ENCODE measurements around the gene MIS18BP1. TPM values are rescaled to one million over a fixed set of nuclear protein-coding genes. Genes with fewer than 3 reads are reported as not detected.
"Not testable (repeated sequence)": the region's sequence is repeated elsewhere in the genome, so short reads cannot be mapped to it uniquely, and the experiment has no call there.

MIS18BP1 gene
- total RNA-seq, 1 donor from 2014 or later, result 18.2 TPM

DNA sequence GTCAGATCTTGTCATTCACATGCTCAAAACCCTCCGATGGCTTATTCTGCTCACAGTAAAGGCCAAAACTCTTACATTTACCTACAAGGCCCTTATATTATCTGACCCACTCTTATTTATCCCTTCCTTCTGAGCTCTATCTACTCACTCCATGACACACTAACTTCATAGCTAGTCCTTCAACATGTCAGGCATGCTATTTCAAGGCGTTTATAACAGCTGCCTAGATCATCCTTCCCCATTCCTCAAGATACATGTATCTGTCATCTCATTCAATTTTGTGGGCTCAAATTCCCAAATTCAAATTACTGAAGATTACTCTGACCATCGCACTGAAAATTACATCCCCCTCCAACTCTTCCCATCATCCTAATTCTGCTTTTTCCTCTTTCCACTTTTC lies 6.9 kb downstream of the MIS18BP1 start:
- DNase-seq (ENCODE audit: low spot score), result no peak

DNA sequence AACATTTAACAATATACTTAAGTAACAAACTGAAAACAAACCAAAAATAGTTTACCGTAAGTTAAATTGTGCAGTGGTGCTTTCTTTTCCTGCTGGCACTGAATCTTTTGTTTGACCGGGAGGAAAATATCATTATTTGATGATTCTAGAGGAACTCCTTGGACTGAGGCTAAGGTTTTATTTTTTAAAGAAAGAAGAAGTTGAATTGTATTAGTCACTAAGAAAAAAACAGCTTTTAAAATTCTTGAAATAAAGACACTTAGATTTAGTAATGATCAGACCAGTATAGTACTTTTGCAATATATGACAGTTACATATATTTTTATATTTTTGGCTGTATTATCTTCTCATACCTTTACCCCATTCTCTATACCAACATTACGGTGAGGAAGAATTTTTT lies 10.3 kb downstream of the MIS18BP1 start:
- no peak for DNase-seq (ENCODE audit: low spot score)

DNA sequence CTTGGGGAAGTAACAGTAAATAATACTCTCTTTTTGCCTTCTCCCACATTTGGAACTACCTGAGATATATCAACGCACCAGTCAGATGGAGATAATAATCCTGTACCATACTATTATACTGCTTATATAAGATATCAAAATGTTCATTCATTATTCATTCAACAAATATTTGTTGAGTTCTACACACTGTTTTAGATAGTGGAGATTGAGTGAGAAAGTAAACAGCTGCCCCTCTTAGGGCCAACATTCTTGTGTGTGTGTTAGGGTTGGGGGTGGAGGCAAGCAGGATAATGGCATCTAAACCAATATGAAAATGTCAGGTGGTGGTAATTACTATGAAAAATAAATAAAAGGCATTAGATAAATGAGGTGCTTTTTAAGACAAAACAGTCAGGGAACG lies 14.0 kb downstream of the MIS18BP1 start:
- no peak for DNase-seq (ENCODE audit: low spot score)

DNA sequence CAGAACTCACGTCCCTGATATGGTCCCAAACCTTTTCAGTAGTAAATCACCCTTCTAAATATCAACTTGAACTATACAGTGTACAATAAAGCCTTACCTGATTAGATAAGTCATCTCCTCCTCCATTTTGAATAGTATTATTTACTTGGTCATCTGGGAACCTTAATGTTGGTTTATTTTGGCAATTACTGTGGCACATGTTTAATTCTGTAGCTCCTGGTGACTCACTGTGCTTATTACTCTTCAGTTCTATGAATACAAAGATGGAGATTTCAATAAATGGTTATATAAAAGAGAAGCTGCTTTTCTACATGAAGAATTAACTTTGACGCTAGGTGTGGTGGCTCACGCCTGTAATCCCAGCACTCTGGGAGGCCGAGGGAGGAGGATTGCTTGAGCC lies 25.4 kb downstream of the MIS18BP1 start:
- DNase-seq (ENCODE audit: low spot score), result no peak

DNA sequence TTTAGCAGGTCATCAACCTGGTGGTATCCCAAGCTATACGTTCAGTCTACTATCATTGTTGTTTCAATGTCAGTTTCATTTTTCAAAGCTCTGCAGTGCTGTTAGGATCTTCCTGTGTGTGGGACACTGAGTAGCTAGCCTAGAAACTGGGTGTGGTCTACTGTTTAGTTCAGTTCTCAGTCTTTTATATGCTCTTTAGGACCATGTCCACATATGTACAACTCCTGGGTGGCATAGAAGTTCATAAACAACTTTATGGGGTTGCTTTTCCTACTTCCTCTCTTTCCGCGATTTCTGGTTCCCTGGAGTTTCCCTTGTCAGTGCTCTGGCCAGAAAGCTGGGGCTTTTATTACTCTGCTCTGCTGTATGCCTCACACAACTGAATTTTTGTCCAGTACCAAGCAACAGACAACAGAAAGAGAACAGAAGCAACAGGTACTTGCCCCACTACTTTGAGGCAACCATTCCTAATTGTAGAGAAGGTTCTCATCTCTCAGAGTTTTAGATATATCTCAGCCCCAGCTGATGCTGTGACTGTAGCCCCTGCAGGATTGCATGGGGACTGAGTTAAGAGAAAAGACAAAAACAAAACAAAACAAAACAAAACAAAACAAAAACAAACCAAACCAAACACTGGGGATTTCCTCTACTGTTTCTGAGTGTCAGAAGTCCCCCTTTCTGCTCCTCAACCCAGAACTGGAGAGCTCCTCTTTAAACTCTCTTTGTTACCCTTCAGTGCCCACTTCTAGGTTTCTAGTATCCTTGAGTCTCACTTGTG lies 30.3 kb downstream of the MIS18BP1 start:
- DNase-seq (ENCODE audit: low spot score), result no peak

DNA sequence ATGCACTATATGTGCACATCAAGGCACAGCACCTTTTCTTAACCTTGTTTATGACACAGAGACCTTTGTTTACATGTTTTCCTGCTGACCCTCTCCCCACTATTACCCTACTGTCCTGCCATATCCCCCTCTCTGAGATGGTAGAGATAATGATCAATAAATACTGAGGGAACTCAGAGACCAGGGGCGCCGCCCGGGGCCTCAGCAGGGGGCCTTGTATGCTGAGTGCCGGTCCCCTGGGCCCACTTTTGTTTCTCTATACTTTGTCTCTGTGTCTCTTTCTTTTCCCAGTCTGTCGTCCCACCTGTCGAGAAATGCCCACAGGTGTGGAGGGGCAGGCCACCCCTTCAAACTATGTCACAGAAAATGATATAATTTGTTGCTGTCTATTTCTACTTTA lies 38.7 kb downstream of the MIS18BP1 start:
- not testable (repeated sequence) for DNase-seq (ENCODE audit: low spot score)

DNA sequence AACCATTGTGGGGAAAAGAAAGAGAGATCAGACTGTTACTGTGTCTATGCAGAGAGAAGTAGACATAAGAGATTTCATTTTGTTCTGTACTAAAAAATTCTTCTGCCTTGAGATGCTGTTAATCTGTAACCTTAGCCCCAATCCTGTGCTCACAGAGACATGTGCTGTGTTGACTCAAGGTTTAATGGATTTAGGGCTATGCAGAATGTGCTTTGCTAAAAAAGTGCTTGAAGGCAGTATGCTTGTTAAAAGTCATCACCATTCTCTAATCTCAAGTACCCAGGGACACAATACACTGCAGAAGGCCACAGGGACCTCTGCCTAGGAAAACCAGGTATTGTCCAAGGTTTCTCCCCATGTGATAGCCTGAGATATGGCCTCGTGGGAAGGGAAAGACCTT lies 39.3 kb downstream of the MIS18BP1 start:
- not testable (repeated sequence) for DNase-seq (ENCODE audit: low spot score)

DNA sequence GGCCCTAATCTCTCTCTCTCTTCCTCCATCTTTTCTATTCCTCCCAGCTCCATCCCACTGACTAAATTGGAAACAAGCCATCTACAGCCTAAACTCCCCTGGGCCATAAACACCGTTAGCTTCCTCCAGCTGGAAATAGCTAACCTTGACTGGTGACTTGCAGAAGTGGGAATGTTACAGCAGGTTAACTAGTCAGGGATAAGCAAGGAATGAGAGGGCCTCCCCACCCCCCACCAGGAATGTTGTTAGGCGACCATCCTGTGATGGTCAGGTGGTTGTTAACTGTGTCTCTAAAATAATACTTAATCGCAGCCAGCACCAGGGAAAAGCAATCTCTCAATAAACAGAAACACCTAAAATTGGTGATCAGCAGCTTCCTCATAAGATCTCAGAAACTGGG lies 40.8 kb downstream of the MIS18BP1 start:
- DNase-seq (ENCODE audit: low spot score), result no peak

DNA sequence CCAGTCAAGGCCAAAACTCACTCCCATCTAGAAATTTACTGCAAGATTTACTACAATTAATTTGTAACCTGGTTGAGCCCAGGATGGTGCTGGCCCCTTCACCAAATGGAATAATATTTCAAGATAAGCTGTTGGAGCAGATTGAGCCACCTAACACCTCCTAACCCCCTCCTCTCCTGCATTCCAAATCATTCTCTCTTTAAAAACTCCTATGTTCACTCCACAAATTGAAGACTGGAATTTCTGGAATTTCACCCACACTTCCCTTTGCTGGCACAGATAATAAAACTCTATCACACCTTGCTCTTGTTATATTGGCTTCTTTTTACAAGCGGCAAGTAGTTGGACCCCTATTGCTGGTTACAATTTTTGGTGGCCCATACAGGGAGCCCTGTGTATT lies 41.7 kb downstream of the MIS18BP1 start:
- no peak for DNase-seq (ENCODE audit: low spot score)

DNA sequence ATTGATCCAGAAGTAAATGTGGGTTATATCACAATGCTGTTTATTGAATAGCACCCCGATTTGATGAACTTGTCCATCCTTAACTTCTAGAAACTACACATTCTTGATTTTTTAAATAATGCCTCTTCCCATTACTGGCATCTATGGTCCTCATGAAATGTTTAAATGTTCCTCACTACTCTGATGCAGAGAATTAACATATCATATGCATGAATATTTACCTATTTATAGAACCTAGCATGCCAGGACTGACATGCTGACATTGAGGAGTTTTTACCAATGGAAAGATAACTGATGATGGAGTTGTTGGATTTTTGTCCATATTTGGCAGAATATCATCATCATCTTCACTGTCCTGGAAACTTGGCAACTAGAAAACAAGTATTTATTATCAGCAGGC lies 42.8 kb downstream of the MIS18BP1 start:
- DNase-seq (ENCODE audit: low spot score), result no peak

DNA sequence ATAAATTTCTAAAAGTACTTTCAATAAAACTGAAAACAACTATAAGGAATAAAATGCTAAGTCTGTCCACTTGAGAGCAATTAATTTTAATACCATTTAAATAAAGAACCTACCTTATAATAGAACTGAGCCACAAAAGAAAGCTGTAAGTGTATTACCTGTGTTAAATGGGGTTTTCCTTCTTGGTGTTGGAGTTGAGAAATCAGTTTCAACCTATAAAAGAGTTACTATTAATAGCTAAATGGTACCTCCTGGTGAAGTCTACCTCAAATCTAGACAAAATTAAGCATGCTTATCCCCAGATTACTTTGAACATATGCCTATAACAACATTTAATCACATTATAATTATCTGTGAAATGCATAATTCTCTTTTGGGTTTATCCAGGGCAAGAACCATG lies 48.8 kb downstream of the MIS18BP1 start:
- no peak for DNase-seq (ENCODE audit: low spot score)

DNA sequence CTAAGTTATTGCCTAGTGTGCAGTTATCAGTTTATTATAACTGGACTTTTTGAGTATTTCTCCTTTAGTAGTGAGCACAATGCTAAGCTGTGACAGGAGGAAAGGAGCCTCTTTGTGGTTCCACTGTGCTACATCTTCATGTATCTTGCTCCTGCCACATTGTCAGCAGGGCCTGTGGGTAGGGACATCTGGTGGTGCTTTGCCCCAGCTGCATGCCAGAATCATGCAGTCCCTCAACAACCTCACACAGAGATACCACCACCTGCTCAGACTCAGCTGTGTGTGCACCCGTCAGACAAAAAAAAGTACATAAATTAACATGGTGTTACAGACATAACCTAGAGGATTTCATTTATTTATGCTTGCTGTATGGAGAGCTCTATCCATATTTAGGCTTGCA lies 51.1 kb downstream of the MIS18BP1 start:
- DNase-seq (ENCODE audit: low spot score), result no peak

DNA sequence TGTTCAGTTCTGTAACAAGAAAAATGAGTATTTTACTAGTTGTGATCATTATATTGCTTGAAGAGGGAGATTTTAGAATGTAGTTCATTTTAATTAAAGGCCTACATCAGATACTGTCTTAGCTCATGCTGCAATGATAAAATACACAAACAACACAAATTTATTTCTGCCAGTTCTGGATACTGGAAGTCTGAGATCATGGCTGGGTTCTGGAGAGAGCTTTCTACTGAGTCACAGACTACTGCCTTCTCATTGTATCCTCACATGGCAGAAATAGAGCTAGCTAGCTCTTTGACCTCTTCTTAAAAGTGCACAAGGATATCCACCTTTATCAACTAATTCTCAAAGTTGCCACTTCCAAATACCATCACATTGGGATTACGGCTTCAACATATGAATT lies 53.8 kb downstream of the MIS18BP1 start:
- DNase-seq (ENCODE audit: low spot score), result no peak

DNA sequence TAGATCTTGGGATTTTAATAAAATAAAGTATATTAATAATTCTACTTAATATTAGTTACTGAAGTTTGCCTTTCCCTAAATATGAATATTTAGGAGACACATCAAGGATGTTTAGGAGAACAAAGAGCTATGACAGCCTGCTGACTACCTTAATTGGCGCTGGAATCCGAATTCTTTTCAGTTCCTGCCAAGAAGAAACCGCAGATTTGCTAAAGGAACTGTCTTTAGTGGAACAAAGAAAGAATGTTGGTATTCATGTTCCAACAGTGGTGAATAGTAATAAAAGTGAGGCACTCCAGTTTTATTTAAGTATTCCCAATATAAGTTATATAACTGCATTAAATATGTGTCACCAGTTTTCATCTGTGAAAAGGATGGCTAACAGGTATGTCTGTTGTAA lies 54.5 kb downstream of the MIS18BP1 start:
- no peak for DNase-seq (ENCODE audit: low spot score)

DNA sequence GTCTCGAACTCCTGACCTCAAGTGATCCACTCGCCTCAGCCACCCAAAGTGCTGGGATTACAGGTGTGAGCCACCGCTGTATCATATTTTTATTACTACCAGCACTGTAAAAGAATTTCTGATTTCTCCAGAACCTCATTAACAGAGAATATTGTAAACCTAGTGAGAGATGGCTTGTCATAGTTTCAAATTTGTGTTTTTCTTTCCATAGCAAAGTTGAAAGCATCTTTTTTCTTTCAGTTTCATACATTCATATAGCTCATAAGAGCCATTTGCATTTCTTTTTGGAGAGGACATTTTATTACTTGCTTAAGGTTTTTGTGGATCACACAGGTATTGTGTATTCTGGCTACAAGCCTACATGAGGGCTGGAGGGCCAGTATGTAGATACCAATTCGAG lies 58.0 kb downstream of the MIS18BP1 start:
- DNase-seq (ENCODE audit: low spot score), result no peak

DNA sequence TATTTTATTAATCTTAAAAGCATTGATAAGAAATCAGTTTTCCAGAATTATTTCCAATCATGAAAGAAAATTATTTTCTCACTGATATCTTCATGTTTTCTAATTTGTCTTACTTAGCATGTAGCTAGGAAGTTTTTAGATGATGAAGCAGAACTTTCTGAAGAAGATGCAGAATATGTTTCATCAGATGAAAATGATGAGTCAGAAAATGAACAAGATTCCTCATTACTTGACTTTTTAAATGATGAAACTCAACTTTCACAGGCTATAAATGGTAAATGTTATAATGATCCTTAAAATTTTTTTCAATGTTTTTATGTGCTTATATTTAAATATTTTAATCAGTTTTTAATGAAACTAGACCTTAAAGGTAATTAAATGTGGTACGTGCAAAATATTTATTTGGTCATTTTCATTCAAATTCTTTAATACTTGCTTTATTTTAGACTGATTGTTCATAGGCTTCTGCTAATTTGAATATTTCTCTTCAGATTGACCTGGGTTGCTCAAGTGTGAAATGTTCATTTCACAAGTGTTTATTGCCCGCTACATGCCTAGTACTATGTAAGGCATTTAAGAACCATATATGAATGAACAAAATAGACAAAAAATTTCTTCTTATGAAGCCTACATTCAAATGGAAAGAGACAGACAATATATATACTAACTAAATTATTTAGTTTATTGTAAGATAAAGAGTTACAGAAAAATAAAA lies 67.7 kb downstream of the MIS18BP1 start:
- no peak for DNase-seq (ENCODE audit: low spot score)

DNA sequence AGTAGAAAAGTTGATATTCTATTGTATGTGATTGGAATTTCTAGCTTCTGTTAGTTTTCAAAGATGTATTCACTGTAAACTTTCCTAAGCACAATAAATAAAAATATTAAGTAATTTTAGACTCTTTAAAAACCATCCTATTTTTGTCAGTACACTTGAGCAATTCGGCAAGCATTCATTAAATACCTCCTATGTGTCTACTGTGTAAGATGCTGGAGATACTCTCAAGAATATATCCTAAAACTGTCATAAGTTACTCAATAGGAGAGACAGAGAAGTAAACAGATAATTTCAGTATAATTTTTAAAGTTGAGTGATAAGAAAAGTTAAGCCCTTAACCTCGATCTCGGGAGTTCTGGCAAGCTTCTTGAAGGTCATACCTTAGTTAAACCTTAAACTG lies 71.2 kb downstream of the MIS18BP1 start:
- DNase-seq (ENCODE audit: low spot score), result no peak

DNA sequence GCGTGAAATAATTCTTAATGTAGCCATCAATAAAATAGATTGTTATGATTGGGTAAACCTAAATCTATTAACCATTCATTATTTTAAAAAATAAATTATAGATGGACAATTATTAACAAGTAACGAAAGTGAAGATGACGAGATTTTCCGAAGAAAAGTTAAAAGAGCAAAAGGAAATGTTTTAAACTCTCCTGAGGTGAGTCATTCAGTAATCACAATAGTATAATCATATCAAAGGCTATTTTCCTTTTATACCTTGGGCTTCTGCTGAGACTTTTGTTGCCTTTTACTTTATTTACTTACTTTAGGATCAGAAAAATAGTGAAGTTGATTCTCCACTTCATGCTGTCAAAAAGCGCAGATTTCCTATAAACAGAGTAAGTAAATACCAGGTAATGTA lies 71.7 kb downstream of the MIS18BP1 start:
- DNase-seq (ENCODE audit: low spot score), result no peak

DNA sequence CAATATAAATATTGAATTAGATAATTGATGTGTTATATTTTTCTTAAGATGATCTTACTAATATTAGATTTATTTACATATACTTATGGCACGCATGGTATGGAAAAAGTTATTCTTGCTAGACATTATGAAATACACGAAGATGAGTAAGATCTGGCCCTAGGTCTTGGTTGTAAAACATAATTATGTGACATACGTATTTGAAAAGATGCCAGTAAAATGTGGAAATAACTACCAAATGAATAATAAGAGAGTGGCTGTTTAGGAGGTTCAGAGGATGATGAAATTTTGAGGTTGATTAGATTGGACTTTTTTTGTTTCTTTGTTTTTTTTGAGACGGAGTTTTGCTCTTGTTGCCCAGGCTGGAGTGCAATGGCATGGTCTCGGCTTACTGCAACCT lies 75.9 kb downstream of the MIS18BP1 start:
- no peak for DNase-seq (ENCODE audit: low spot score)

DNA sequence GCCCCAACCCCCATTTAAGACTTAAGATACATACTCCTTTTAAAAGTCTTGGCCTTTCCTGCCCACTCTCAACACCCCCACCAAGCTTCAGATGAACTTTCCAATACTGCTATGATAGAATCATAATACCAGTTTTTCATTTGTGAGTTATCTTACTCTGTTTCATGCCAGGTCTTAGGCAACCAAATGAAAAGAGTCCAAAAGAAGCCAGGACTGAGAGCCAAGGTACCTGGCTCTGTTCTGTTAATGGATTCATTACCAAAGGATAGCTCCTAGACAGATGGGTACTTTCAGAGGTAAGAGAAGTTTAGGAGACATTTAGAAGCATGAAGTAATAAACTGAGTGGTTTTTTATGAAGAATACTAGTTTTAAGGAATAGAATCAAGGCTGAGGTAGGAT lies 83.1 kb downstream of the MIS18BP1 start:
- no peak for DNase-seq (ENCODE audit: low spot score)

DNA sequence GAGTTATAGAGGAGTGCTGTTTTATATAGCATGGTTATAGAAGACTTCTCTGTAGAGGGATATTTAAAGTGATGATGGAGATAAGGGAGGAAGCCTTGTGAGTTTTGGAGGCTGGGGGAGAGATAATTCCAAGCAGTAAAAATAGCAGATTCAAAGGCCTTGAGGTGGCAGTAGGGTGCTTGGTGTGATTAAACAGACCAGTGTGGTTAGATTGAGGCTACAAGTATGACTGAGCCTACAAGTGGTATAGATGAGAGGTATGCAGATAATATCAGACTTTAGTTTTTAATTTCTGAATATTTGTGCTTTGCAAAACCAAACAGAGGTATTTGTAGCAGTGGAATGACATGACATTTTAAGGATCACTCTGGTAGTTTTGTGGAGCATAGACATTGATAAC lies 96.9 kb downstream of the MIS18BP1 start:
- DNase-seq (ENCODE audit: low spot score), result no peak
